ENCODE data around the gene IL13.

DNA sequence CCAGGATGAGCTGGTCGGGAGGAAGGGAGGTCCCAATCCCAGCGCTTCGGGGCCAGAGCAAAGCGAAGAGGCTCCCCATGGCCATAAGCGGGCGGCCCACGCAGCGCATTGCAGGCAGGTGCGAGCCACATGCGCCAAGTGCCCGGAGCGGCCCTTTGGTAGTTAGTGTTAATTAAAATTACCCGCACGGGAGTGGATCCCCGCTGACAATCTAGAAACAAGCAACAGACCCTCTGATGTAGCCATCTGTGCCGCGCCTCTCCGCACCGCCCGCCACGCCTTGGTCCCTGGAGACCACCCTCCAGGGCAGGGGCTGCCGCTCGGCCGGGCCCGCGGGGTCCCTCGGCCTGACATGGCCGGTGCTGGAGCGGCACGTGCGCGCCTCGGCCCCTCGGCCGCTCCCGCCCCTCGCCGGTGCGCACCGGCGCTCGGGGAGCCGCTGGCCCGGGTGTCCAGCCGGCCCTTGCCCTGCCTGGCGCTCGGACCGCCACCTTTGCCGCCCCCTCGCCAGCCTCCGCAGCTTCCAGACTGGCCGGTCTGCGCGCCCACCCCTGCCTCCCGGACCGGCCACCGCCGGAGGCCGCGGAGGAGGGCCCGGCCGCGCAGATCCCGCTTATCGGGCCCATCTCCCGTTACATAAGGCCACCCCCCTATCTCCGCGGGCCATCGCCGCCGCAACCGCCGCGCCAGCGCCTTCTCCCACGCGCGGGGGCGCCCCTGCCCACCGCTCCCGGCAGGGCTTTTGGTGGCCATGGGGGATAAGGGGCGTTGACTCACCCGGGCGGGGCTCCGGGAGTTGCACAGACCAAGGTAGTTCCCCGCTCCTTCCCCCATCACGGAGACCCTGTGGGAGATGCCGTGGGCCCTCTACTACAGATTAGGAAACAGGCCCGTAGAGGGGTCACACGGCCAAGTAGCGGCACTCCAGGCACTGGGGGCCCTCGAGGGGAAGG lies 1.9 kb upstream of the IL13 start:
- no peak for TF ChIP-seq EZH2 (IDR thresholded peaks at IDR 0.05; ENCODE audit: insufficient read depth, poor library complexity, severe bottlenecking)
- no peak for TF ChIP-seq EZH2phosphoT487 (IDR thresholded peaks at IDR 0.05; ENCODE audit: insufficient read depth, low read depth)
